Activated B cell treated with CpG ODN at 0.5 μM for 24 hours (primary cell): ENCODE data around the gene DAPP1. TPM values are rescaled to one million over a fixed set of nuclear protein-coding genes. Genes with fewer than 3 reads are reported as not detected.

Experiments
- ATAC-seq: fragments of 200-7000 bp; cut with Tn5 transposase; one replicate; pipeline ENCODE4 v1.10.0; 2021; ENCODE audit warnings: low read depth, mild to moderate bottlenecking, moderate library complexity
- CTCF ChIA-PET: fragments of 350-600 bp; sonication (Branson Sonifier 250); formaldehyde crosslinking; loops from one replicate; lab custom pipeline; 2021; ENCODE audit warnings: antibody characterized with exemption; lab: Charles Lee
- POLR2A ChIA-PET: fragments of 350-600 bp; sonication (Branson Sonifier 250); formaldehyde crosslinking; loops from one replicate; lab custom pipeline; 2021; ENCODE audit warnings: antibody characterized with exemption; lab: Charles Lee
- DNase-seq: peaks from one replicate; pipeline ENCODE4 v3.0.0; 2022
- H3K27ac Mint-ChIP-seq: one replicate; pipeline ENCODE4 v1.8.0; 2020; ENCODE audit warnings: mixed read lengths
- H3K27me3 Mint-ChIP-seq: one replicate; pipeline ENCODE4 v1.8.0; 2021; ENCODE audit warnings: mixed read lengths
- H3K36me3 Mint-ChIP-seq: one replicate; pipeline ENCODE4 v1.8.0; 2021; ENCODE audit warnings: low read depth, mixed read lengths
- H3K4me1 Mint-ChIP-seq: one replicate; pipeline ENCODE4 v1.8.0; 2021; ENCODE audit warnings: mixed read lengths
- H3K4me3 Mint-ChIP-seq: one replicate; pipeline ENCODE4 v1.8.0; 2020; ENCODE audit warnings: mild to moderate bottlenecking, mixed read lengths
- H3K9me3 Mint-ChIP-seq: one replicate; pipeline ENCODE4 v1.8.0; 2020; ENCODE audit warnings: mixed read lengths
- intact Hi-C: fragments of 100-400 bp; cut with micrococcal nuclease; formaldehyde crosslinking; loops from one replicate; pipeline ENCODE4 v1.15.1; 2024
- total RNA-seq: library from RNA; stranded (reverse); gene quantifications from 2 replicates; pipeline ENCODE4 v1.2.3, GENCODE V29; 2022
- TF ChIP-seq, protein P1 (sequence below): fragments of 200-600 bp; IDR thresholded peaks from one replicate; pipeline ENCODE4 v1.8.0; 2022; ENCODE audit warnings: antibody characterized with exemption, mild to moderate bottlenecking

The DAPP1 gene
- total RNA-seq, 1 donor from 2014 or later: 144 TPM

DNA sequence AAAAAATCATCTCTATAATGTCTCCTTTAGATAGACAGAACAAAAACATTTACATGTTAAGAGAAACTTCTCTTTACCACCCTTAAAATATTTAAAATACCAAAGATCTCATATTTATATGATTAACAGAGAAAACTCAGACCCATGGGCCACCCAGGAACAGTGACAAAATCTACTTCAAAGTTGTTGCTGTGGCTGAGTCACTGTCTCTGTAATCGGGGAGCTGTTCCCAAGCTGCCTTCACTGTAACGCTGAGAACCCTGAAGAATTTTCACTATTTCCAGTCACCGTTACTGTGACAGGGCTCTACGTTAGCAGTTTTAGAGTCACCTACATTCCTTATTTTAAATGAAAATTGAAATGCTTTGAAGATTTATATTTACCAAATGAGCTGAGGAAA, 9.0 kb upstream of the DAPP1 start:
- Mint-ChIP-seq H3K27me3 (peaks cover 15% of the 10 kb centered on the region), H3K27ac (no peak overlapping the region), H3K9me3 (no peaks in the 10 kb centered on the region), H3K4me1 (peaks cover 25% of the 10 kb centered on the region), H3K36me3 (no peaks in the 10 kb centered on the region), H3K4me3 (no peak overlapping the region)
- ATAC-seq: no peak
- ChIA-PET CTCF (interaction anchor here (0.6 to 5.2 kb wide), 29 partner anchors 9 to 1546 kb away, joined by 3 to 57 read pairs (median 4); partner anchors contain the start of genes DAPP1, RAP1GDS1 and TRMT10A), POLR2A (interaction anchor here (0.5 to 2.5 kb wide), 7 partner anchors 9 to 880 kb away, joined by 3 to 23 read pairs (median 4); partner anchors contain the start of genes DAPP1 and TRMT10A)
- intact Hi-C loops: loop anchor here (1.0 to 2.0 kb wide), 4 partner anchors 11 to 689 kb away; no protein-coding TSS in a partner anchor
- DNase-seq: no peak
- TF ChIP-seq, protein P1, sequence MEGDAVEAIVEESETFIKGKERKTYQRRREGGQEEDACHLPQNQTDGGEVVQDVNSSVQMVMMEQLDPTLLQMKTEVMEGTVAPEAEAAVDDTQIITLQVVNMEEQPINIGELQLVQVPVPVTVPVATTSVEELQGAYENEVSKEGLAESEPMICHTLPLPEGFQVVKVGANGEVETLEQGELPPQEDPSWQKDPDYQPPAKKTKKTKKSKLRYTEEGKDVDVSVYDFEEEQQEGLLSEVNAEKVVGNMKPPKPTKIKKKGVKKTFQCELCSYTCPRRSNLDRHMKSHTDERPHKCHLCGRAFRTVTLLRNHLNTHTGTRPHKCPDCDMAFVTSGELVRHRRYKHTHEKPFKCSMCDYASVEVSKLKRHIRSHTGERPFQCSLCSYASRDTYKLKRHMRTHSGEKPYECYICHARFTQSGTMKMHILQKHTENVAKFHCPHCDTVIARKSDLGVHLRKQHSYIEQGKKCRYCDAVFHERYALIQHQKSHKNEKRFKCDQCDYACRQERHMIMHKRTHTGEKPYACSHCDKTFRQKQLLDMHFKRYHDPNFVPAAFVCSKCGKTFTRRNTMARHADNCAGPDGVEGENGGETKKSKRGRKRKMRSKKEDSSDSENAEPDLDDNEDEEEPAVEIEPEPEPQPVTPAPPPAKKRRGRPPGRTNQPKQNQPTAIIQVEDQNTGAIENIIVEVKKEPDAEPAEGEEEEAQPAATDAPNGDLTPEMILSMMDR: no peak

DNA sequence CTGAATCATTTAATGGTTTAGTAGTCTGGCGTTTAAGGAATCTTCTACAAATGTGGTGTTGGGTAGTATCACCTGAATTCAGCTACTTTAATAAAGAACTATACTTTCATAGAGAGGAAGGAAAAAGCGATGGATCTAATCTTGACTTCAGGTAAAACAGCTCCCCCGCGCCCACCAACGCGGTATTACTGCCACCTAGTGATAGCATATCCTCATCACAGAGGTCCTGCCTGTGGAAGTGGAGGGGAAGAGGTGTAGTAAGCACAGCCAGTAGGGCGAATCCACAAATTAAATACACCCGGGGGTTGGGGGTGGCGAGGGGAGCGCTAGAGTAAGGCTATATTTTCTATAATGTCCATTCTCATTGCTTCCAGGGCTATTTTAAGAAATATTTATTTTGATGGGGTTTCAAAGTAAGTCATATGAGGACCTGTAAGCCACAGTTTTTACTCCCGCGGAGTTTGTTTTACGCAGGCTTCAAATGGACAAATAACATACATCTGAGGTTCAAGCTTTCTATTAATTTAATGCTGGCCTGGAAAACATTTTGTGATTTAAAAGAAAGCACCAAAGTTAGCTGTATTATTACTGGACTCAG, 8.3 kb upstream of the DAPP1 start:
- Mint-ChIP-seq H3K4me1 (peaks cover 31% of the 10 kb centered on the region), H3K36me3 (no peaks in the 10 kb centered on the region), H3K27ac (peak overlapping the region; percentile 60), H3K4me3 (peak overlapping the region; percentile 9), H3K9me3 (no peaks in the 10 kb centered on the region), H3K27me3 (peaks cover 10% of the 10 kb centered on the region)
- ATAC-seq (peak; percentile 94), DNase-seq (peak; percentile 45)
- POLR2A ChIA-PET: interaction anchor here (0.5 to 2.5 kb wide), 9 partner anchors 9 to 881 kb away, joined by 3 to 23 read pairs (median 4); partner anchors contain the start of genes DAPP1 and TRMT10A
- CTCF ChIA-PET: interaction anchor here (0.6 to 5.2 kb wide), 34 partner anchors 9 to 1547 kb away, joined by 3 to 57 read pairs (median 4); partner anchors contain the start of genes DAPP1, RAP1GDS1 and TRMT10A
- intact Hi-C loops: loop anchor here (1.0 to 2.0 kb wide), 4 partner anchors 10 to 690 kb away; no protein-coding TSS in a partner anchor
- TF ChIP-seq, protein P1: peak; percentile 24

DNA sequence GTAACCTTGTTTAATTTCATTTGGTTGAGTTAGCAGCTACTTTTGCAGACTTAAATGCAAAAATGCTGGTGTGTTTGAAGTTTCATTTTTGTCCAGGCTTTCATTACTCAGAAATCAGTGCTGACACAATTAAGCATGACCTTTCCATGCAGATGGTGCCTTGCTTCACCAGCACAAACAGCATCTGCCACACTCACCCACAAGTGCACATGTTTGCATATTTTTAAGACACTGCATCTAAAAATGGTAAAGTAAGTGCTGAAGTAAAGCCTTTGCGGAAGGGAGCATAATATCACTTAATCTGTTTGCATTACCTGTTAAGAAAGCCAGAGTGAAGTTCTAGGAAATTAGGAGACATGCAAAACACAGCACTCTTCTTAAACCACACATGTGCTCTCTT, 7.3 kb upstream of the DAPP1 start:
- peaks cover 5% of the 10 kb centered on the region for H3K27me3 Mint-ChIP-seq
- ChIA-PET CTCF (interaction anchor here (0.8 to 5.2 kb wide), 16 partner anchors 8 to 346 kb away, joined by 3 to 57 read pairs (median 5); partner anchors contain the start of genes DAPP1 and TRMT10A), POLR2A (interaction anchor here (0.6 to 2.5 kb wide), 6 partner anchors 8 to 880 kb away, joined by 3 to 23 read pairs (median 3); partner anchors contain the start of genes EIF4E, H2AZ1, LAMTOR3 and TRMT10A)
- H3K9me3 Mint-ChIP-seq: no peaks in the 10 kb centered on the region
- intact Hi-C loops: loop anchor here (2.0 kb wide), 1 partner anchor 347 kb away; no protein-coding TSS in a partner anchor
- TF ChIP-seq, protein P1: no peak
- peaks cover 37% of the 10 kb centered on the region for H3K4me1 Mint-ChIP-seq
- no peak overlapping the region for H3K27ac Mint-ChIP-seq
- DNase-seq: no peak
- no peaks in the 10 kb centered on the region for H3K36me3 Mint-ChIP-seq
- H3K4me3 Mint-ChIP-seq: no peak overlapping the region
- peak; percentile 23 for ATAC-seq

DNA sequence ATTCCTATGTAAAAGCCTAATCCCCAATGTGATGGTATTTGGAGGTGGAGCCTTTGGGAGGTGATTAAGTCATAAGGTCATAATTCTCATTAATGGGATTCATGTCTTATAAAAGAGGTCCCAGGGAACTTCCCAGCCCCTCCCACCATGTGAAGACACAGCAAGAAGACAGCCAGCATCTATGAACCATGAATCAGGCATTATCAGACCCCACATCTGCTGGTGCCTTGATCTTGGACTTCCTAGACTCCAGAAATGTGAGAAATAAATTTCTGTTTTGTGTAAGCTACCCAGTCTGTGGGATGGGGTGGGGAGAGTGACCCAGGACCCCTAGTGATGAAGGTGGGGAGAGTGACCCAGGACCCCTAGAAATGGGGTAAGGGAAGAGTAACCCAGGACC, 6.1 kb upstream of the DAPP1 start:
- Mint-ChIP-seq H3K4me3 (no peak overlapping the region), H3K27me3 (peaks cover 2% of the 10 kb centered on the region), H3K36me3 (no peaks in the 10 kb centered on the region), H3K4me1 (peaks cover 41% of the 10 kb centered on the region), H3K27ac (no peak overlapping the region), H3K9me3 (no peaks in the 10 kb centered on the region)
- intact Hi-C loops: loop anchor here (10.0 kb wide), 2 partner anchors 284 to 1546 kb away; partner anchors contain the start of gene RAP1GDS1
- CTCF ChIA-PET: interaction anchor here (1.7 to 5.2 kb wide), 8 partner anchors 10 to 250 kb away, joined by 5 to 57 read pairs (median 10); partner anchors contain the start of gene DNAJB14
- TF ChIP-seq, protein P1: no peak
- ATAC-seq (no peak), DNase-seq (no peak)
- POLR2A ChIA-PET: no interaction called here
